WTC11 (cell line): ENCODE results near the gene CTNNA1. TPM values are rescaled to one million over a fixed set of nuclear protein-coding genes. Genes with fewer than 3 reads are reported as not detected.
A peak's percentile ranks its signal among the peaks of the same experiment; 100 is the strongest.

Source experiments
- ATAC-seq: fragments of 200-7000 bp; cut with Tn5 transposase; 2 replicates; pipeline ENCODE4 v1.10.0; 2021; ENCODE audit warnings: mild to moderate bottlenecking, moderate library complexity
- CTCF ChIA-PET: fragments of 300-600 bp; sonication (Branson Sonifier 250); formaldehyde crosslinking; loops from one replicate; lab custom pipeline; 2021; ENCODE audit warnings: antibody characterized with exemption; lab: Charles Lee
- POLR2A ChIA-PET: fragments of 350-600 bp; sonication (Branson Sonifier 250); formaldehyde crosslinking; loops from one replicate; lab custom pipeline; 2021; ENCODE audit warnings: antibody characterized with exemption; lab: Charles Lee
- DNase-seq: peaks from one replicate; pipeline ENCODE4 v3.0.0; 2021; ENCODE audit warnings: low spot score
- H3K27ac Mint-ChIP-seq: 2 replicates; pipeline ENCODE4 v1.8.0; 2021; ENCODE audit warnings: mixed read lengths
- H3K27me3 Mint-ChIP-seq: 2 replicates; pipeline ENCODE4 v1.8.0; 2021; ENCODE audit warnings: low read depth, mild to moderate bottlenecking, moderate library complexity, mixed read lengths
- H3K36me3 Mint-ChIP-seq: 2 replicates; pipeline ENCODE4 v1.8.0; 2021; ENCODE audit warnings: mixed read lengths
- H3K4me1 Mint-ChIP-seq: 2 replicates; pipeline ENCODE4 v1.8.0; 2022; ENCODE audit warnings: mixed read lengths
- H3K4me3 Mint-ChIP-seq: 2 replicates; pipeline ENCODE4 v1.8.0; 2021; ENCODE audit warnings: mild to moderate bottlenecking, moderate library complexity, mixed read lengths
- H3K9me3 Mint-ChIP-seq: 2 replicates; pipeline ENCODE4 v1.8.0; 2021; ENCODE audit warnings: mixed read lengths
- CBFB ChIP-seq: sonication (generic); formaldehyde crosslinking; IDR thresholded peaks from 2 replicates; pipeline ENCODE4 v1.8.1; 2022; ENCODE audit warnings: mild to moderate bottlenecking, low read depth, missing genetic modification reagents
- CTCF ChIP-seq: fragments of 200-600 bp; IDR thresholded peaks from 2 replicates; pipeline ENCODE4 v1.8.0; 2022; ENCODE audit warnings: antibody characterized with exemption
- E2F5 ChIP-seq: sonication (generic); formaldehyde crosslinking; IDR thresholded peaks from 2 replicates; pipeline ENCODE4 v1.8.1; 2022; ENCODE audit warnings: mild to moderate bottlenecking, moderate library complexity, missing genetic modification reagents
- ESRRA ChIP-seq: sonication (generic); formaldehyde crosslinking; IDR thresholded peaks from 2 replicates; pipeline ENCODE4 v1.8.1; 2022; ENCODE audit warnings: mild to moderate bottlenecking, missing genetic modification reagents, borderline replicate concordance
- GABPB1 ChIP-seq: sonication (generic); formaldehyde crosslinking; IDR thresholded peaks from 2 replicates; pipeline ENCODE4 v1.8.1; 2023; ENCODE audit warnings: mild to moderate bottlenecking, missing genetic modification reagents
- HMGA2 ChIP-seq: fragments of 250-450 bp; sonication (Bioruptor Pico); IDR thresholded peaks from 2 replicates; pipeline ENCODE4 v1.4.0; 2021; ENCODE audit warnings: mild to moderate bottlenecking, moderate library complexity
- JAZF1 ChIP-seq: fragments of 250-450 bp; sonication (Bioruptor Pico); IDR thresholded peaks from 2 replicates; pipeline ENCODE4 v1.9.0; 2021; ENCODE audit warnings: moderate library complexity, mild to moderate bottlenecking, inconsistent platforms
- MLX ChIP-seq: sonication (generic); formaldehyde crosslinking; IDR thresholded peaks from 2 replicates; pipeline ENCODE4 v1.8.1; 2023; ENCODE audit warnings: mild to moderate bottlenecking, missing genetic modification reagents, moderate library complexity
- MXD4 ChIP-seq: fragments of 250-450 bp; sonication (Bioruptor Pico); IDR thresholded peaks from 2 replicates; pipeline ENCODE4 v1.8.0; 2021; ENCODE audit warnings: mild to moderate bottlenecking, moderate library complexity, borderline replicate concordance
- NFYB ChIP-seq: sonication (generic); formaldehyde crosslinking; conservative IDR thresholded peaks from 2 replicates; pipeline ENCODE4 v1.8.0; 2022; ENCODE audit warnings: low read depth, missing genetic modification reagents
- NR1H2 ChIP-seq: sonication (generic); formaldehyde crosslinking; IDR thresholded peaks from 2 replicates; pipeline ENCODE4 v1.9.0; 2021; ENCODE audit warnings: mild to moderate bottlenecking, moderate library complexity, missing genetic modification reagents
- PRDM15 ChIP-seq: sonication (generic); formaldehyde crosslinking; IDR thresholded peaks from 2 replicates; pipeline ENCODE4 v1.8.0; 2022; ENCODE audit warnings: missing genetic modification reagents
- RELA ChIP-seq: sonication (generic); formaldehyde crosslinking; IDR thresholded peaks from 2 replicates; pipeline ENCODE4 v1.8.1; 2022; ENCODE audit warnings: missing genetic modification reagents, mild to moderate bottlenecking, borderline replicate concordance
- RORB ChIP-seq: fragments of 250-450 bp; sonication (Bioruptor Pico); IDR thresholded peaks from 2 replicates; pipeline ENCODE4 v1.9.0; 2021; ENCODE audit warnings: mild to moderate bottlenecking
- SMAD3 ChIP-seq: sonication (generic); formaldehyde crosslinking; IDR thresholded peaks from 2 replicates; pipeline ENCODE4 v1.8.0; 2022; ENCODE audit warnings: missing genetic modification reagents, mild to moderate bottlenecking, borderline replicate concordance
- SP1 ChIP-seq: sonication (generic); formaldehyde crosslinking; conservative IDR thresholded peaks from 2 replicates; pipeline ENCODE4 v1.8.1; 2022; ENCODE audit warnings: missing genetic modification reagents
- TCF7 ChIP-seq: sonication (generic); formaldehyde crosslinking; IDR thresholded peaks from 2 replicates; pipeline ENCODE4 v1.8.0; 2022; ENCODE audit warnings: mild to moderate bottlenecking, low read depth, missing genetic modification reagents, moderate library complexity
- TEAD1 ChIP-seq: sonication (generic); formaldehyde crosslinking; IDR thresholded peaks from 2 replicates; pipeline ENCODE4 v1.8.0; 2022; ENCODE audit warnings: mild to moderate bottlenecking, missing genetic modification reagents
- USF1 ChIP-seq: sonication (generic); formaldehyde crosslinking; IDR thresholded peaks from 2 replicates; pipeline ENCODE4 v1.8.0; 2022; ENCODE audit warnings: mild to moderate bottlenecking, missing genetic modification reagents
- ZMAT4 ChIP-seq: fragments of 250-450 bp; sonication (Bioruptor Pico); IDR thresholded peaks from 2 replicates; pipeline ENCODE4 v1.9.0; 2021; ENCODE audit warnings: mild to moderate bottlenecking
- ZNF138 ChIP-seq: sonication (generic); formaldehyde crosslinking; conservative IDR thresholded peaks from 2 replicates; pipeline ENCODE4 v1.8.1; 2022; ENCODE audit warnings: mild to moderate bottlenecking, moderate library complexity, missing genetic modification reagents
- ZNF317 ChIP-seq: sonication (generic); formaldehyde crosslinking; IDR thresholded peaks from 2 replicates; pipeline ENCODE4 v1.8.1; 2023; ENCODE audit warnings: low read depth, mild to moderate bottlenecking, moderate library complexity, missing genetic modification reagents, borderline replicate concordance
- ZNF396 ChIP-seq: fragments of 250-450 bp; sonication (Bioruptor Pico); IDR thresholded peaks from 2 replicates; pipeline ENCODE4 v1.8.0; 2021; ENCODE audit warnings: mild to moderate bottlenecking, moderate library complexity, borderline replicate concordance
- ZNF423 ChIP-seq: fragments of 250-450 bp; sonication (Bioruptor Pico); IDR thresholded peaks from 2 replicates; pipeline ENCODE4 v2.1.2; 2022; ENCODE audit warnings: mild to moderate bottlenecking, moderate library complexity
- total RNA-seq: library from RNA; stranded (reverse); gene quantifications from 3 replicates; pipeline ENCODE4 v1.2.3, GENCODE V29; 2021

The CTNNA1 gene
- total RNA-seq, 1 experiment from 2014 or later, result 309 TPM

GRCh38 chr5:138903130-138903775 lies 150.0 kb downstream of the CTNNA1 start:
- DNase-seq, result no peak
- Mint-ChIP-seq H3K4me3 (no peak overlapping the region), H3K27me3 (no peaks in the 10 kb centered on the region), H3K36me3 (peaks cover 54% of the 10 kb centered on the region), H3K27ac (peak overlapping the region; percentile 39; the same call in 1 of the 2 replicates), H3K4me1 (peaks cover 17% of the 10 kb centered on the region), H3K9me3 (no peaks in the 10 kb centered on the region)
- TF ChIP-seq SP1 (no peak), TEAD1 (CRISPR knock-in tag) (no peak), RORB (CRISPR knock-in tag) (no peak), NR1H2 (CRISPR knock-in tag) (no peak), ZNF423 (CRISPR knock-in tag) (no peak), MLX (CRISPR knock-in tag) (no peak), E2F5 (CRISPR knock-in tag) (no peak), GABPB1 (no peak), ZNF138 (no peak)
- CTCF ChIA-PET, result no interaction called here
- ATAC-seq, result no peak
- POLR2A ChIA-PET, result no interaction called here

GRCh38 chr5:138905541-138905940 lies 152.3 kb downstream of the CTNNA1 start:
- DNase-seq (no peak), ATAC-seq (no peak)
- TF ChIP-seq HMGA2 (no peak), MXD4 (CRISPR knock-in tag) (no peak)
- H3K9me3 Mint-ChIP-seq, result no peaks in the 10 kb centered on the region
- H3K4me3 Mint-ChIP-seq, result no peak overlapping the region
- POLR2A ChIA-PET, result no interaction called here
- no peaks in the 10 kb centered on the region for H3K27me3 Mint-ChIP-seq
- H3K4me1 Mint-ChIP-seq, result peaks cover 21% of the 10 kb centered on the region
- peaks cover 53% of the 10 kb centered on the region for H3K36me3 Mint-ChIP-seq
- H3K27ac Mint-ChIP-seq, result no peak overlapping the region
- CTCF ChIA-PET, result no interaction called here

GRCh38 chr5:138909734-138910133 lies 156.5 kb downstream of the CTNNA1 start:
- DNase-seq, result no peak
- Mint-ChIP-seq H3K27ac (peak overlapping the region; percentile 22; the same call in 1 of the 2 replicates), H3K4me3 (no peak overlapping the region), H3K27me3 (no peaks in the 10 kb centered on the region), H3K36me3 (peaks cover 31% of the 10 kb centered on the region), H3K9me3 (no peaks in the 10 kb centered on the region), H3K4me1 (peaks cover 6% of the 10 kb centered on the region; the same call in 1 of the 2 replicates)
- ATAC-seq, result no peak
- CTCF ChIA-PET, result interaction anchor here (0.6 to 1.5 kb wide), 3 partner anchors 22 to 120 kb away, joined by 3 to 5 read pairs (median 3); no protein-coding TSS in a partner anchor
- POLR2A ChIA-PET, result no interaction called here
- TF ChIP-seq PRDM15 (CRISPR knock-in tag), result no peak
- TF ChIP-seq ZNF317 (CRISPR knock-in tag), result no peak
- no peak for TF ChIP-seq SMAD3
- no peak for TF ChIP-seq USF1 (CRISPR knock-in tag)
- no peak for TF ChIP-seq CBFB (CRISPR knock-in tag)
- no peak for TF ChIP-seq JAZF1
- TF ChIP-seq TCF7 (CRISPR knock-in tag), result no peak
- TF ChIP-seq RELA (CRISPR knock-in tag), result no peak
- no peak for TF ChIP-seq ZNF396 (CRISPR knock-in tag)
- TF ChIP-seq ESRRA (CRISPR knock-in tag), result no peak
- TF ChIP-seq NFYB, result no peak
- no peak for TF ChIP-seq ZMAT4 (CRISPR knock-in tag)
- no peak for TF ChIP-seq CTCF
